ENCODE data around the gene KLK12.

- no peak for TF ChIP-seq EZH2 (IDR thresholded peaks at IDR 0.05; ENCODE audit: insufficient read depth, poor library complexity, severe bottlenecking)
- no peak for TF ChIP-seq EZH2phosphoT487 (IDR thresholded peaks at IDR 0.05; ENCODE audit: insufficient read depth, low read depth)
Observed at GRCh38 chr19:51043497-51043896, 8.7 kb upstream of the KLK12 start.

Measured in GM23248 (cell line).